Adrenal gland (tissue), 12 donors: Measurements from ENCODE around the gene CFL1. TPM values are rescaled to one million over a fixed set of nuclear protein-coding genes. Genes with fewer than 3 reads are reported as not detected.
A peak's percentile ranks its signal among the peaks of the same experiment; 100 is the strongest.

Experiments used
- DNase-seq, 7 donors: peaks; one replicate each; pipeline ENCODE4 v3.0.0-alpha.2; 2019 to 2020
- H3K27ac ChIP-seq, 5 donors: fragments of 200-600 bp; sonication (generic) in 4 of 5; 1 replicate in 3 of 5; 2 replicates in 2 of 5; pipeline versions ENCODE4 v1.5.1 to v1.8.0; 2016 to 2020; ENCODE audit warnings: mild to moderate bottlenecking in 1 of 5
- H3K27me3 ChIP-seq: fragments of 200-600 bp; 2 replicates; pipeline ENCODE4 v1.8.0; 2021
- H3K36me3 ChIP-seq, 2 donors: fragments of 200-600 bp; replicated peaks in 1 of 2; 1 replicate in 1 of 2; 2 replicates in 1 of 2; pipeline versions ENCODE4 v1.5.1 to v1.8.0; 2018 to 2022
- H3K4me1 ChIP-seq, 2 donors: fragments of 200-600 bp; replicated peaks in 1 of 2; 1 replicate in 1 of 2; 2 replicates in 1 of 2; pipeline versions ENCODE4 v1.5.1 to v1.8.0; 2018 to 2021
- H3K4me3 ChIP-seq, 4 donors: fragments of 200-600 bp; sonication (generic) in 3 of 4; one replicate each; pipeline ENCODE4 v1.5.1; 2016 to 2018
- H3K9me3 ChIP-seq, 3 donors: fragments of 200-600 bp; sonication (generic) in 1 of 3; replicated peaks in 1 of 3; 1 replicate in 2 of 3; 2 replicates in 1 of 3; pipeline versions ENCODE4 v1.5.1 to v1.8.0; 2016 to 2021
- POLR2A ChIP-seq, 2 donors: fragments of 450-650 bp; IDR thresholded peaks; one replicate each; pipeline ENCODE4 v1.6.1; 2017; ENCODE audit warnings: antibody characterized with exemption in 2 of 2, mild to moderate bottlenecking in 2 of 2, moderate library complexity in 1 of 2
- WGBS, 4 donors: extraction: QIAGEN DNeasy Blood & Tissue Kit in 2 of 4; methylation state at CpG; one replicate each; pipeline versions ENCODE4 v1.1.5 to v1.1.7; 2013 to 2017; 5-methylcytosine and 5-hydroxymethylcytosine counted together
- intact Hi-C, 2 donors: fragments of 100-400 bp; cut with DNase I; formaldehyde crosslinking; loops; one replicate each; pipeline versions ENCODE4 v1.14.1 to v1.15.0; 2022 to 2023
- polyA plus RNA-seq, 3 donors: library from polyadenylated mRNA; stranded (reverse); fragments of 200-250 nt in 2 of 3; fragments of 350-450 nt in 1 of 3; fragmentation: Illumina TruSeq in 1 of 3; extraction: RNeasy Lipid Tissue Mini Kit (QIAGEN cat#74804) in 1 of 3; gene quantifications; one replicate each; pipeline ENCODE4 v1.2.3, GENCODE V29; 2013 to 2014
- total RNA-seq, 9 donors: library from RNA; depleted of rRNA in 4 of 9; stranded (reverse); fragments of >200 nt in 4 of 9; fragments of 120-200 nt in 1 of 9; fragmentation: NEBNext Ultra II Directional in 1 of 9; extraction: Animal tissue kit (Norgen Biotek cat#: 25700) in 1 of 9; gene quantifications; one replicate each; pipeline versions ENCODE4 v1.1.0 to v1.2.4, GENCODE V29; 2013 to 2023
- TF ChIP-seq, protein P1 (sequence below), 6 experiments: fragments of 450-650 bp in 4 of 6; fragments of 200-600 bp in 2 of 6; sonication (generic) in 1 of 6; IDR thresholded peaks; 1 replicate in 5 of 6; 2 replicates in 1 of 6; pipeline versions ENCODE4 v1.5.1 to v1.8.0; 2016 to 2021; ENCODE audit warnings: antibody characterized with exemption in 6 of 6, mild to moderate bottlenecking in 2 of 6, moderate library complexity in 1 of 6
- donor health status: healthy with polysubstance abuse.
- donor health status: Bipolar disorder and iron deficiency.
- donor health status: DM: yes; HTN: yes; CAD: no.
- donor health status: DM: no; HTN: no; CAD: no.
- donor health status: DM: no; HTN: no; CAD: no.
- donor health status: DM: yes; HTN: yes; CAD: no.

CFL1 gene
- total and polyA plus RNA-seq, 12 donors = 217 to 765 (median 599) TPM

DNA sequence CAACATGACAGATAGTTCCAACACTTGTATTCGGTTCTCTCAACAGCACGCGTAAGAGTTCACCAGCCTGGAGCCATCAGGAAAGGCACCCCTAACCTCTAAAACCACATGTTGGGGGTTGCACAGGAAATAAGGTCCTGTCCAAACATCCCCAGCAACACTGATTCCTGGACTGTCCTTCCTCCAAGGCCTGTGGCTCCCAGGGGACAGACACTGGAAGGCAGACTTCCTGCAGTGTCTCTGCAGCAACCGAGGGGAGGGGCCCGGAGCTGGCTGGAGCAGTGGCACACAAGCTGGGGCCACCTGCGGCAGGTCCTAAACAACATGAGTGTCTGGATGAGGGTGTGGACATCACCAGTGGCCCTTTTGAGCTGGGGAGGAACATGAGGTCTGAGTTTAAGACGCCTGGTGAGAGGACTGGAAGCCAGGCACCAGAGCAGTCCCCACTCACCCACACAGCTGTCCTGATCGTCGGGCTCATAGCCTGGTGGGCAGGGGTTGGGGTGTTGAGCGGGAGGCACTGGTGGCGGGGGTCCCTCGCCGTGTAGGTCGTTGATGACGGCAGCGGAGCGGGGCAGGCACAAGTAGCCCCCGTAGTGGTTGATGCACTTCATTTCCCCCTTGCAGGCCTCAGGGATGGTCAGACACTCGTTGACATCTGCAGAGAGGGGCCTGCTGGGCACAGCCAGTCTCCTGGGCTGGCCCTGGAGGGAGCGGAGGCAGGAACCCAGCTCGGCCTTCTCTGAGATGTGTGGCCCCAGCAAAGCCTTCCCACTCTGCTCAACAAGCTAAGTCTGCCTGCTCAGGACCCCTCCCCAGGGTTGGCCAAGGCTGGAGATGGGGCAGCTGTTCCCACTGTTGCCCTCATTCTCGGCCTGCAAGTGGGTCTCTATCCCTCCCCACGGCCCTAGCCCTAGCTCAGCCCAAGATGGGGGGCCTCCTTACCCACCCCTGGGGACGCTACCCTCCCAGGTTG lies 13.0 kb upstream of the CFL1 start:
- TF ChIP-seq POLR2A (IDR thresholded peaks at IDR 0.05) = no peak
- TF ChIP-seq, protein P1, sequence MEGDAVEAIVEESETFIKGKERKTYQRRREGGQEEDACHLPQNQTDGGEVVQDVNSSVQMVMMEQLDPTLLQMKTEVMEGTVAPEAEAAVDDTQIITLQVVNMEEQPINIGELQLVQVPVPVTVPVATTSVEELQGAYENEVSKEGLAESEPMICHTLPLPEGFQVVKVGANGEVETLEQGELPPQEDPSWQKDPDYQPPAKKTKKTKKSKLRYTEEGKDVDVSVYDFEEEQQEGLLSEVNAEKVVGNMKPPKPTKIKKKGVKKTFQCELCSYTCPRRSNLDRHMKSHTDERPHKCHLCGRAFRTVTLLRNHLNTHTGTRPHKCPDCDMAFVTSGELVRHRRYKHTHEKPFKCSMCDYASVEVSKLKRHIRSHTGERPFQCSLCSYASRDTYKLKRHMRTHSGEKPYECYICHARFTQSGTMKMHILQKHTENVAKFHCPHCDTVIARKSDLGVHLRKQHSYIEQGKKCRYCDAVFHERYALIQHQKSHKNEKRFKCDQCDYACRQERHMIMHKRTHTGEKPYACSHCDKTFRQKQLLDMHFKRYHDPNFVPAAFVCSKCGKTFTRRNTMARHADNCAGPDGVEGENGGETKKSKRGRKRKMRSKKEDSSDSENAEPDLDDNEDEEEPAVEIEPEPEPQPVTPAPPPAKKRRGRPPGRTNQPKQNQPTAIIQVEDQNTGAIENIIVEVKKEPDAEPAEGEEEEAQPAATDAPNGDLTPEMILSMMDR (IDR thresholded peaks at IDR 0.05) = no peak
- intact Hi-C loops = no loop called here
- DNase-seq = peak in 2 of 7 donors; percentile 38 to 46
- H3K27me3 ChIP-seq = no peaks in the 10 kb centered on the region
- H3K9me3 ChIP-seq = no peaks in the 10 kb centered on the region
- peak overlapping the region in 1 of 4 donors; percentile 61 for H3K4me3 ChIP-seq
- H3K36me3 ChIP-seq = peaks cover 0 to 30% of the 10 kb centered on the region in 2 donors
- 65 to 81% (median 67%) methylated on average over 8 to 24 of the region's 24 CpGs for WGBS, 4 donors
- peaks cover 2 to 17% of the 10 kb centered on the region in 2 donors for H3K4me1 ChIP-seq
- H3K27ac ChIP-seq = peak overlapping the region in 3 of 5 donors; percentile 44 to 93 (median 86)

DNA sequence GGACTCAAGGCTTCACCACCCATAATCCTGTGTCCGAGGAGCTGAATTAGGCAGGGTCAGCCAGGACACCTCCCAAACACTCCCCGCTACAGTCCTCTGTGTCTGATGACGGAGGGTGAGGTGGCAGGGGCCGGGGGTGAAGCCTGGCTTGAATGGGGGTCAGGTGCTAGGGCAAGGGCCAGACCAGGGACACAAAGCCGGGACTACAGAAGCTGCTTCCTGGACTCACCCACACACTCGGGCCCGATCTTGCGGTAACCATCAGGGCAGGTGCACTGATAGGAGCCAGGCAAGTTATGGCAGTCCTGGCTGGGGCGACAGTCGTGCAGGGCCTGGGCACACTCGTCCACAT lies 12.3 kb upstream of the CFL1 start:
- Histone ChIP-seq H3K4me3 (no peak overlapping the region), H3K27ac (peak overlapping the region in 1 of 5 donors; percentile 93), H3K4me1 (peaks cover 2 to 17% of the 10 kb centered on the region in 2 donors), H3K27me3 (no peaks in the 10 kb centered on the region), H3K36me3 (peaks cover 0 to 37% of the 10 kb centered on the region in 2 donors), H3K9me3 (no peaks in the 10 kb centered on the region)
- peak in 1 of 7 donors; percentile 57 for DNase-seq
- intact Hi-C loops = no loop called here
- TF ChIP-seq POLR2A (IDR thresholded peaks at IDR 0.05) = no peak
- TF ChIP-seq, protein P1 (IDR thresholded peaks at IDR 0.05) = no peak
- 69 to 80% (median 79%) methylated on average over 10 to 11 of the region's 11 CpGs for WGBS, 4 donors

DNA sequence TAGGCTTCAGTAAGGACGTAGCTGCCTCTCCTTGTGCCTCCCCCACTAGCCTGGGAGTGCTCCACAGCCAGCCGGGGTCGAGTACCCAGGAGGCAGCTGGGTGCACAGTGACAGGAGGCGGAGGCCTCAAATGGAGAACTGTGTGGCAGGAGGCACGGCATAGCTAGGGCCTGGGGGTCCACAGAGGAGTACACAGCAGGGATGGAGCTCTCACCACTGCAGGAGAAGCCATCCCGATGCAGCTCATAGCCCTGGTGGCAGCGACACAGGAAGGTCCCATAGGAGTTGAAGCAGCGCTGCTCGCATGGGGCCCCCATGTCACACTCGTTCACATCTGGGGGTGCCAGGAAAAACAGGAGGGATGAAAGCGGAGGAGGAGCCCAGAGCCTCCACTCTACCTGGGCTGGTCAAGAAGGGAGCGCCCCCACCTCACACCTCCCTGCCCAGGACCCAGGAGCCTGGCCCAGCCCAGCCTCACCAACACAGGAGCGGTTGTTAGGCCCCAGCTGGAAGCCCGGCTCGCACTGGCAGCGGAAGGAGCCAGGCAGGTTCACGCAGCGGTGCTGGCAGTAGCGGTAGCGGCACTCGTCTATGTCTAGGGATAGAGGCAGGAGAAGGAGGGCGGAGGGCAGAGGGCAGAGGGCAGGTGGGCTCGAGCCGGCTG lies 11.8 kb upstream of the CFL1 start:
- peaks cover 0 to 42% of the 10 kb centered on the region in 2 donors for H3K36me3 ChIP-seq
- no peak for TF ChIP-seq POLR2A (IDR thresholded peaks at IDR 0.05)
- TF ChIP-seq, protein P1 (IDR thresholded peaks at IDR 0.05) = no peak
- peak in 1 of 7 donors; percentile 27 for DNase-seq
- no peak overlapping the region for H3K4me3 ChIP-seq
- WGBS, 4 donors = 77 to 89% (median 86%) methylated on average over 11 to 24 of the region's 24 CpGs
- no peaks in the 10 kb centered on the region for H3K9me3 ChIP-seq
- no peaks in the 10 kb centered on the region for H3K27me3 ChIP-seq
- H3K27ac ChIP-seq = peak overlapping the region in 1 of 5 donors; percentile 93
- H3K4me1 ChIP-seq = peaks cover 2 to 17% of the 10 kb centered on the region in 2 donors
- intact Hi-C loops = no loop called here

DNA sequence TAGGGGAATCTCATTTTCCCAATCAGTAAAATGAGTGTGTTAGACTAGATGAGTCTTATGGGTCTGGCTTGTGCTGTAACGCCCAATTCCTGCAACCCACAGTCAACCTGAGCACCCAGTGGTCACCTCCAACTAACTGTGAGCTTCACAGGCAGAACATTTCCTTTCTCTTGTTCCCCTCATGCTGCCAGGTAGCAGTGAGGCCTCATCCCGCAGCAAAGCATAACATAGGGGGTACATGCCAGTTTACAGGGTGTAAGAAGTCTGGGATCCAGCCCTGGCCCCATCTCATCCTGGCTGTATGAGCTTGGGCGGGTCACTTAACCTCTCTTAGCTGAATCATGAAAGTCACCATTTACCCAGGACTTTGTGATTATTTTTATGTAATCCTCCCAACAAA lies 10.9 kb upstream of the CFL1 start:
- H3K27ac ChIP-seq = no peak overlapping the region
- TF ChIP-seq POLR2A (IDR thresholded peaks at IDR 0.05) = no peak
- TF ChIP-seq, protein P1 (IDR thresholded peaks at IDR 0.05) = no peak
- WGBS, 4 donors = 81 to 100% (median 91%) methylated on average over 2 to 3 of the region's 3 CpGs
- intact Hi-C loops = no loop called here
- H3K9me3 ChIP-seq = no peaks in the 10 kb centered on the region
- no peak overlapping the region for H3K4me3 ChIP-seq
- no peaks in the 10 kb centered on the region for H3K27me3 ChIP-seq
- peaks cover 0 to 51% of the 10 kb centered on the region in 2 donors for H3K36me3 ChIP-seq
- no peak for DNase-seq
- peaks cover 2 to 17% of the 10 kb centered on the region in 2 donors for H3K4me1 ChIP-seq
